MM.1S (cell line): Measurements from ENCODE around the gene ERCC2.

Experiments used
- EZH2 ChIP-seq: fragments of 300-600 bp; sonication (generic); optimal IDR thresholded peaks from 2 replicates; pipeline ENCODE3; 2017; ENCODE audit warnings: low read depth, mild to moderate bottlenecking, antibody characterized with exemption, low read length, mixed read lengths
- EZH2phosphoT487 ChIP-seq: fragments of 300-600 bp; sonication (generic); IDR thresholded peaks from 2 replicates; pipeline ENCODE4 v1.6.1; 2018; ENCODE audit warnings: antibody characterized with exemption, low read length
- TF ChIP-seq, protein P1 (sequence below): fragments of 300-600 bp; sonication (generic); IDR thresholded peaks from 2 replicates; pipeline ENCODE4 v1.5.1; 2016; ENCODE audit warnings: antibody characterized with exemption, low read length, mixed read lengths

DNA sequence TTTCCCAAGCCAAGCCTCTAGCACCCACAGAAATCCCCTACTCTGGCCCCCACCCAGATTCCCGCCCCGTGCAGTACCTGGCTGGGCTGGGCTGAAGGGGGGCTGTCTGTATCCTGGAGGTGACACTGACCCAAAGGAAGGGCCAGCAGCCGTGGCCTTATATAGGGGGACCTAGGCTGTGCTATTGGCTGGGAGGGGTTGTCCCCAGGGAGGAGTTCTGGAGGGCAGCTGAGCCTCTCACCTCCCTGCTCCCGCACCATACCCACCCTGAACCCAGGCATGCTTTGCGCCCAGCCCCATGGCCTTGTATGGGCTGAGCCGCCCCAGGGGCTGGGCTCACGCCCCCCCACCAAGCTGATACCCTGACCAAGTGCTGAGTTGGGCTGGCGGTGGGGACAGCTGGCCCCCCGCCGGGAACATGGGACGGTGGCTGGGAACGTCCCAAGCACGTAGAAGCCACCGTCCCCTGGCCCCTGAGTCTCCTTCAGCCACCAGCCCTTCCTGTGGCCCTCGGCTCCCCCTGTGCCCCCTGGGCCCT lies 47.6 kb downstream of the ERCC2 start, which contains the start of gene CKM:
- TF ChIP-seq, protein P1, sequence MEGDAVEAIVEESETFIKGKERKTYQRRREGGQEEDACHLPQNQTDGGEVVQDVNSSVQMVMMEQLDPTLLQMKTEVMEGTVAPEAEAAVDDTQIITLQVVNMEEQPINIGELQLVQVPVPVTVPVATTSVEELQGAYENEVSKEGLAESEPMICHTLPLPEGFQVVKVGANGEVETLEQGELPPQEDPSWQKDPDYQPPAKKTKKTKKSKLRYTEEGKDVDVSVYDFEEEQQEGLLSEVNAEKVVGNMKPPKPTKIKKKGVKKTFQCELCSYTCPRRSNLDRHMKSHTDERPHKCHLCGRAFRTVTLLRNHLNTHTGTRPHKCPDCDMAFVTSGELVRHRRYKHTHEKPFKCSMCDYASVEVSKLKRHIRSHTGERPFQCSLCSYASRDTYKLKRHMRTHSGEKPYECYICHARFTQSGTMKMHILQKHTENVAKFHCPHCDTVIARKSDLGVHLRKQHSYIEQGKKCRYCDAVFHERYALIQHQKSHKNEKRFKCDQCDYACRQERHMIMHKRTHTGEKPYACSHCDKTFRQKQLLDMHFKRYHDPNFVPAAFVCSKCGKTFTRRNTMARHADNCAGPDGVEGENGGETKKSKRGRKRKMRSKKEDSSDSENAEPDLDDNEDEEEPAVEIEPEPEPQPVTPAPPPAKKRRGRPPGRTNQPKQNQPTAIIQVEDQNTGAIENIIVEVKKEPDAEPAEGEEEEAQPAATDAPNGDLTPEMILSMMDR = no peak
- TF ChIP-seq EZH2 (no peak), EZH2phosphoT487 (no peak)
